ENCODE results near the gene CHRD.
"Not testable (repeated sequence)": the region's sequence is repeated elsewhere in the genome, so short reads cannot be mapped to it uniquely, and the experiment has no call there.

CHRD gene

DNA sequence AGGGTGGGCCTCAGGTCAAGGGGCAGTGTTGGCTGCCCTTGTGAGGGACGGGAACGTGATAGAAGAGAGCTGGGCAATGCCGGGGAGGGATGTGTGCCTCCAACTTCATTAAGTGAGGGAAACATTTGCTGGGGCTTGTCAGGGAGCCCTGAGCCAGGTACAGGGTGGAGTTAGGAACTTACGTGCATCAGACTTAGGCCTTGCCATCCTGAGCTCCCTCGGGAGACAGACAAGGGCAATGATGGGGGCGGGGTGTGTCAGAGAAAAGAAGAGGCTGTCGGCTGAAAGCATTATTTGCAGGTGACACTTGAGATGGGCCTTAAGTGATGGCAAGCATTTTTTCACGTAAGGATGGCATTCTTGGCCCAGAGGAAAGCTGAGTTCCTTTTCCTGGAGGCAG, 40.9 kb upstream of the CHRD start:
- Histone ChIP-seq H3K14ac (ENCODE audit: low read length in 2 of 2) (peak overlapping the region in 1 of 2 experiments; percentile 37), H3K4me2 (ENCODE audit: low read length, poor library complexity, severe bottlenecking) (peak overlapping the region; percentile 25), H3K79me1 (replicated peaks; ENCODE audit: low read length, poor library complexity, severe bottlenecking) (peaks cover 25% of the 10 kb centered on the region), H2BK15ac (ENCODE audit: low read depth, poor library complexity, severe bottlenecking) (no peak overlapping the region), H3K9ac (ENCODE audit: low read length) (peak overlapping the region; percentile 90), H3K4ac (ENCODE audit: low read depth in 1 of 2, low read length in 2 of 2) (no peak overlapping the region), H3K9me3 (ENCODE audit: control insufficient read depth, low read length) (no peaks in the 10 kb centered on the region), H3K27me3 (ENCODE audit: control insufficient read depth in 1 of 2, insufficient read depth in 1 of 2, low read length in 2 of 2) (no peaks in the 10 kb centered on the region), H2BK12ac (ENCODE audit: low read length in 2 of 2) (no peak overlapping the region), H3K18ac (ENCODE audit: low read depth in 1 of 2, low read length in 2 of 2) (no peak overlapping the region), H3K36me3 (ENCODE audit: control insufficient read depth in 1 of 2, insufficient read depth in 2 of 2, low read depth in 1 of 2, low read length in 2 of 2) (peaks cover 38% of the 10 kb centered on the region in 2 experiments), H3K4me3 (ENCODE audit: insufficient read depth in 1 of 2, low read depth in 1 of 2, low read length in 2 of 2) (peak overlapping the region in 1 of 2 experiments; percentile 86), H3K4me1 (ENCODE audit: control insufficient read depth, insufficient read depth, low read depth, low read length) (peaks cover 48% of the 10 kb centered on the region), H2AFZ (ENCODE audit: low read depth, low read length) (no peak overlapping the region), H4K91ac (ENCODE audit: low read length) (no peak overlapping the region), H2BK120ac (ENCODE audit: low read depth, low read length) (no peak overlapping the region), H2BK5ac (ENCODE audit: low read depth, low read length, poor library complexity, severe bottlenecking) (no peak overlapping the region), H4K8ac (ENCODE audit: low read length) (no peak overlapping the region), H3K27ac (ENCODE audit: low read length, poor library complexity, severe bottlenecking) (no peak overlapping the region), H2AK5ac (ENCODE audit: low read length, severe bottlenecking) (no peak overlapping the region), H3K23ac (ENCODE audit: low read length in 2 of 2) (no peak overlapping the region)
- 85% methylated on average over 8 of the region's 8 CpGs for WGBS
- no peak for DNase-seq

- 92% methylated on average over 19 of the region's 19 CpGs for WGBS
- not testable (repeated sequence) for H4K8ac ChIP-seq (ENCODE audit: low read length); H2AK5ac ChIP-seq (ENCODE audit: low read length, severe bottlenecking); H3K9me3 ChIP-seq (ENCODE audit: control insufficient read depth, low read length); H3K4ac ChIP-seq (ENCODE audit: low read depth in 1 of 2, low read length in 2 of 2); H2BK120ac ChIP-seq (ENCODE audit: low read depth, low read length); H3K18ac ChIP-seq (ENCODE audit: low read depth in 1 of 2, low read length in 2 of 2); H2BK5ac ChIP-seq (ENCODE audit: low read depth, low read length, poor library complexity, severe bottlenecking); H2BK12ac ChIP-seq (ENCODE audit: low read length in 2 of 2); H4K91ac ChIP-seq (ENCODE audit: low read length); H3K27ac ChIP-seq (ENCODE audit: low read length, poor library complexity, severe bottlenecking); H3K27me3 ChIP-seq (ENCODE audit: control insufficient read depth in 1 of 2, insufficient read depth in 1 of 2, low read length in 2 of 2); H3K14ac ChIP-seq (ENCODE audit: low read length in 2 of 2); H2AFZ ChIP-seq (ENCODE audit: low read depth, low read length); H2BK15ac ChIP-seq (ENCODE audit: low read depth, poor library complexity, severe bottlenecking); H3K23ac ChIP-seq (ENCODE audit: low read length in 2 of 2); H3K4me2 ChIP-seq (ENCODE audit: low read length, poor library complexity, severe bottlenecking)
- Histone ChIP-seq H3K4me3 (ENCODE audit: insufficient read depth in 1 of 2, low read depth in 1 of 2, low read length in 2 of 2) (peak overlapping the region in 1 of 2 experiments; percentile 86), H3K4me1 (ENCODE audit: control insufficient read depth, insufficient read depth, low read depth, low read length) (peaks cover 52% of the 10 kb centered on the region), H3K9ac (ENCODE audit: low read length) (peak overlapping the region; percentile 90), H3K36me3 (ENCODE audit: control insufficient read depth in 1 of 2, insufficient read depth in 2 of 2, low read depth in 1 of 2, low read length in 2 of 2) (peaks cover 36 to 39% of the 10 kb centered on the region in 2 experiments), H3K79me1 (replicated peaks; ENCODE audit: low read length, poor library complexity, severe bottlenecking) (peaks cover 26% of the 10 kb centered on the region)
- peak; percentile 65 for DNase-seq
These were observed 40.3 kb upstream of the CHRD start for GRCh38 chr3:184339451-184340135.

DNA sequence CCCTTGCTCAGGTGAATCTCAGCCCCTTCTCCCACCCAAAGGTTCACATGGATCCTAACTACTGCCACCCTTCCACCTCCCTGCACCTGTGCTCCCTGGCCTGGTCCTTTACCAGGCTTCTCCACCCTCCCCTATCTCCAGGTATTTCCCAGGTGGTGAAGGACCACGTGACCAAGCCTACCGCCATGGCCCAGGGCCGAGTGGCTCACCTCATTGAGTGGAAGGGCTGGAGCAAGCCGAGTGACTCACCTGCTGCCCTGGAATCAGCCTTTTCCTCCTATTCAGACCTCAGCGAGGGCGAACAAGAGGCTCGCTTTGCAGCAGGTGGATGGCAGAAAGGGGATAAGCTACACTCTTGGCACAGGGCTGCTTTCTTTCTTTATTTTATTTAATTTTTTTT, 37.9 kb upstream of the CHRD start:
- Histone ChIP-seq H3K4me3 (ENCODE audit: insufficient read depth in 1 of 2, low read depth in 1 of 2, low read length in 2 of 2) (no peak overlapping the region), H3K23ac (ENCODE audit: low read length in 2 of 2) (no peak overlapping the region), H3K18ac (ENCODE audit: low read depth in 1 of 2, low read length in 2 of 2) (no peak overlapping the region), H3K9ac (ENCODE audit: low read length) (no peak overlapping the region), H3K36me3 (ENCODE audit: control insufficient read depth in 1 of 2, insufficient read depth in 2 of 2, low read depth in 1 of 2, low read length in 2 of 2) (peaks cover 38 to 40% of the 10 kb centered on the region in 2 experiments), H2AFZ (ENCODE audit: low read depth, low read length) (no peak overlapping the region), H3K9me3 (ENCODE audit: control insufficient read depth, low read length) (no peaks in the 10 kb centered on the region), H3K4me1 (ENCODE audit: control insufficient read depth, insufficient read depth, low read depth, low read length) (peaks cover 55% of the 10 kb centered on the region), H3K4me2 (ENCODE audit: low read length, poor library complexity, severe bottlenecking) (no peak overlapping the region), H3K4ac (ENCODE audit: low read depth in 1 of 2, low read length in 2 of 2) (no peak overlapping the region), H2BK120ac (ENCODE audit: low read depth, low read length) (no peak overlapping the region), H2BK5ac (ENCODE audit: low read depth, low read length, poor library complexity, severe bottlenecking) (no peak overlapping the region), H4K91ac (ENCODE audit: low read length) (no peak overlapping the region), H2BK12ac (ENCODE audit: low read length in 2 of 2) (no peak overlapping the region), H2BK15ac (ENCODE audit: low read depth, poor library complexity, severe bottlenecking) (no peak overlapping the region), H3K14ac (ENCODE audit: low read length in 2 of 2) (no peak overlapping the region), H3K79me1 (replicated peaks; ENCODE audit: low read length, poor library complexity, severe bottlenecking) (peaks cover 28% of the 10 kb centered on the region), H2AK5ac (ENCODE audit: low read length, severe bottlenecking) (no peak overlapping the region), H3K27me3 (ENCODE audit: control insufficient read depth in 1 of 2, insufficient read depth in 1 of 2, low read length in 2 of 2) (no peaks in the 10 kb centered on the region), H4K8ac (ENCODE audit: low read length) (no peak overlapping the region), H3K27ac (ENCODE audit: low read length, poor library complexity, severe bottlenecking) (no peak overlapping the region)
- WGBS, result 90% methylated on average over 7 of the region's 7 CpGs
- no peak for DNase-seq

GRCh38 chr3:184343200-184343876, 36.5 kb upstream of the CHRD start:
- no peak overlapping the region for H3K4me3 ChIP-seq (ENCODE audit: insufficient read depth in 1 of 2, low read depth in 1 of 2, low read length in 2 of 2)
- no peak overlapping the region for H4K91ac ChIP-seq (ENCODE audit: low read length)
- H3K4ac ChIP-seq (ENCODE audit: low read depth in 1 of 2, low read length in 2 of 2), result no peak overlapping the region
- peaks cover 55% of the 10 kb centered on the region for H3K4me1 ChIP-seq (ENCODE audit: control insufficient read depth, insufficient read depth, low read depth, low read length)
- DNase-seq, result no peak
- H3K18ac ChIP-seq (ENCODE audit: low read depth in 1 of 2, low read length in 2 of 2), result no peak overlapping the region
- H3K9me3 ChIP-seq (ENCODE audit: control insufficient read depth, low read length), result no peaks in the 10 kb centered on the region
- H4K8ac ChIP-seq (ENCODE audit: low read length), result no peak overlapping the region
- peak overlapping the region; percentile 46 for H3K27ac ChIP-seq (ENCODE audit: low read length, poor library complexity, severe bottlenecking)
- no peak overlapping the region for H2BK120ac ChIP-seq (ENCODE audit: low read depth, low read length)
- H3K14ac ChIP-seq (ENCODE audit: low read length in 2 of 2), result peak overlapping the region in 1 of 2 experiments; percentile 63
- no peak overlapping the region for H2BK12ac ChIP-seq (ENCODE audit: low read length in 2 of 2)
- WGBS, result 91% methylated on average over 5 of the region's 5 CpGs
- H2BK15ac ChIP-seq (ENCODE audit: low read depth, poor library complexity, severe bottlenecking), result no peak overlapping the region
- H2AK5ac ChIP-seq (ENCODE audit: low read length, severe bottlenecking), result no peak overlapping the region
- H3K23ac ChIP-seq (ENCODE audit: low read length in 2 of 2), result no peak overlapping the region
- H3K79me1 ChIP-seq (replicated peaks; ENCODE audit: low read length, poor library complexity, severe bottlenecking), result peaks cover 22% of the 10 kb centered on the region
- H3K36me3 ChIP-seq (ENCODE audit: control insufficient read depth in 1 of 2, insufficient read depth in 2 of 2, low read depth in 1 of 2, low read length in 2 of 2), result peaks cover 40 to 42% of the 10 kb centered on the region in 2 experiments
- H3K27me3 ChIP-seq (ENCODE audit: control insufficient read depth in 1 of 2, insufficient read depth in 1 of 2, low read length in 2 of 2), result no peaks in the 10 kb centered on the region
- H2BK5ac ChIP-seq (ENCODE audit: low read depth, low read length, poor library complexity, severe bottlenecking), result no peak overlapping the region
- H2AFZ ChIP-seq (ENCODE audit: low read depth, low read length), result no peak overlapping the region
- H3K4me2 ChIP-seq (ENCODE audit: low read length, poor library complexity, severe bottlenecking), result no peak overlapping the region
- H3K9ac ChIP-seq (ENCODE audit: low read length), result no peak overlapping the region

Measured in mesenchymal stem cell (in vitro differentiated cells and primary cell).